Transverse colon (tissue), 4 donors: ENCODE data around the gene STPG1.

Experiments
- POLR2A ChIP-seq: fragments of 450-650 bp; IDR thresholded peaks from one replicate; pipeline ENCODE4 v1.6.1; 2016; ENCODE audit warnings: antibody characterized with exemption, mild to moderate bottlenecking, moderate library complexity
- POLR2AphosphoS5 ChIP-seq, 3 donors: sonication (generic); formaldehyde crosslinking; IDR thresholded peaks; one replicate each; pipeline ENCODE4 v1.6.1; 2016; ENCODE audit warnings: antibody characterized with exemption in 3 of 3
- TF ChIP-seq, protein P1 (sequence below), 5 experiments: fragments of 200-600 bp in 3 of 5; fragments of 450-650 bp in 2 of 5; sonication (generic) in 3 of 5; IDR thresholded peaks; 1 replicate in 2 of 5; 2 replicates in 3 of 5; pipeline ENCODE4 v1.5.1; 2016 to 2017; ENCODE audit warnings: antibody characterized with exemption in 5 of 5, inconsistent platforms in 3 of 5, mild to moderate bottlenecking in 2 of 5, moderate library complexity in 1 of 5

DNA sequence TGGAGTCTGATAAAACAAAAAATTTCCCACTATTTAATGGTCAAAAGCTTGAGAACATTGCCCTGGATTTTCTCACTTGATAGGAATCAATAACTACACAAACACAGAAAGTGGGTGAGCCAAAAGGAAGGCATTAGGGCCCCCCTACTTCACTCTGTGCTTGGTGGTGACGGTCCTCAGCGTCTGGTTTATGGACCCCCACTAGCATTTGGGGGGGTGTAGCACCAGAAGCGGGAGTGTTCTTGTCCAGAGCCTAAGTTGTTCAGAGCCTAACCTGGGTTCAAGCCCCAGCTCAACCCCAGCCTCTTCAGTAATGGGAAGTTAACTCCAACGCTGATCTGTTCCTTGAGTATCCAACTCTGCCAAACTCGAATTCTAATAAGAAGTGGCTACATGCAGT, 33.1 kb downstream of the STPG1 start:
- TF ChIP-seq POLR2A (no peak), POLR2AphosphoS5 (IDR thresholded peaks at IDR 0.05) (no peak)
- TF ChIP-seq, protein P1, sequence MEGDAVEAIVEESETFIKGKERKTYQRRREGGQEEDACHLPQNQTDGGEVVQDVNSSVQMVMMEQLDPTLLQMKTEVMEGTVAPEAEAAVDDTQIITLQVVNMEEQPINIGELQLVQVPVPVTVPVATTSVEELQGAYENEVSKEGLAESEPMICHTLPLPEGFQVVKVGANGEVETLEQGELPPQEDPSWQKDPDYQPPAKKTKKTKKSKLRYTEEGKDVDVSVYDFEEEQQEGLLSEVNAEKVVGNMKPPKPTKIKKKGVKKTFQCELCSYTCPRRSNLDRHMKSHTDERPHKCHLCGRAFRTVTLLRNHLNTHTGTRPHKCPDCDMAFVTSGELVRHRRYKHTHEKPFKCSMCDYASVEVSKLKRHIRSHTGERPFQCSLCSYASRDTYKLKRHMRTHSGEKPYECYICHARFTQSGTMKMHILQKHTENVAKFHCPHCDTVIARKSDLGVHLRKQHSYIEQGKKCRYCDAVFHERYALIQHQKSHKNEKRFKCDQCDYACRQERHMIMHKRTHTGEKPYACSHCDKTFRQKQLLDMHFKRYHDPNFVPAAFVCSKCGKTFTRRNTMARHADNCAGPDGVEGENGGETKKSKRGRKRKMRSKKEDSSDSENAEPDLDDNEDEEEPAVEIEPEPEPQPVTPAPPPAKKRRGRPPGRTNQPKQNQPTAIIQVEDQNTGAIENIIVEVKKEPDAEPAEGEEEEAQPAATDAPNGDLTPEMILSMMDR (IDR thresholded peaks at IDR 0.05), result no peak
